Kidney (tissue), 14 donors: Measurements from ENCODE around the gene PIK3AP1. TPM values are rescaled to one million over a fixed set of nuclear protein-coding genes. Genes with fewer than 3 reads are reported as not detected.

Source experiments
- DNase-seq, 5 donors: peaks; one replicate each; pipeline ENCODE4 v3.0.0-alpha.2; 2013 to 2020
- FAIRE-seq: peaks from 2 replicates; lab custom pipeline; 2012; peaks lifted over from hg19 to GRCh38; lab: Jason Lieb, UNC
- H3K27ac ChIP-seq, 2 donors: one replicate each; pipeline ENCODE4 v1.7.0; 2013; ENCODE audit warnings: low read depth in 2 of 2, low read length in 2 of 2, inconsistent platforms in 1 of 2
- H3K27me3 ChIP-seq: one replicate; pipeline ENCODE4 v1.7.1; 2013; ENCODE audit warnings: low read length, inconsistent platforms; ENCODE audit not compliant: control insufficient read depth, insufficient read depth
- H3K36me3 ChIP-seq, 3 donors: one replicate each; pipeline versions ENCODE4 v1.7.0 to v1.7.1; 2013; ENCODE audit warnings: low read length in 3 of 3, control low read depth in 1 of 3, inconsistent platforms in 1 of 3; ENCODE audit not compliant: insufficient read depth in 3 of 3, control insufficient read depth in 2 of 3
- H3K4me1 ChIP-seq, 3 donors: one replicate each; pipeline versions ENCODE4 v1.7.0 to v1.7.1; 2013; ENCODE audit warnings: low read length in 3 of 3, inconsistent platforms in 1 of 3, low read depth in 1 of 3; ENCODE audit not compliant: control insufficient read depth in 2 of 3, insufficient read depth in 2 of 3
- H3K4me3 ChIP-seq, 3 donors: one replicate each; pipeline versions ENCODE4 v1.7.0 to v1.8.1; 2013; ENCODE audit warnings: low read length in 3 of 3, control low read depth in 1 of 3, inconsistent platforms in 1 of 3
- H3K9ac ChIP-seq, 3 donors: one replicate each; pipeline versions ENCODE4 v1.7.0 to v1.7.1; 2013; ENCODE audit warnings: low read length in 3 of 3, control low read depth in 1 of 3, inconsistent platforms in 1 of 3
- H3K9me3 ChIP-seq, 3 donors: one replicate each; pipeline versions ENCODE4 v1.7.0 to v1.7.1; 2013; ENCODE audit warnings: low read length in 3 of 3, control low read depth in 1 of 3, inconsistent platforms in 1 of 3; ENCODE audit not compliant: control insufficient read depth in 2 of 3, insufficient read depth in 1 of 3
- CTCF ChIP-seq: IDR thresholded peaks from 3 replicates; pipeline ENCODE4 v1.5.1; 2012; ENCODE audit warnings: mild to moderate bottlenecking, moderate library complexity, borderline replicate concordance; ENCODE audit not compliant: insufficient read depth; ENCODE audit errors: extremely low read depth
- intact Hi-C: fragments of 100-400 bp; cut with DNase I; formaldehyde crosslinking; loops from one replicate; pipeline ENCODE4 v1.11.1; 2022
- polyA plus RNA-seq: library from polyadenylated mRNA; stranded (reverse); fragments of 350-450 nt; fragmentation: Illumina TruSeq; extraction: RNeasy Lipid Tissue Mini Kit (QIAGEN cat#74804); gene quantifications from one replicate; pipeline ENCODE4 v1.2.3, GENCODE V29; 2014; ENCODE audit warnings: low read depth, low replicate concordance; ENCODE audit not compliant: insufficient read depth
- total RNA-seq: library from RNA; stranded (reverse); fragmentation: NEBNext Ultra II Directional; extraction: Animal tissue kit (Norgen Biotek cat#: 25700); gene quantifications from one replicate; pipeline ENCODE4 v1.2.1, GENCODE V29; 2021
- donor health status: control.
- donor health status: control.
- donor health status: control.
- donor health status: control.
- donor health status: control.
- donor health status: DM: yes; HTN: yes; CAD: no.
- donor health status: Normal renal cell carcinoma (clear cell type).

The PIK3AP1 gene
- total and polyA plus RNA-seq, 2 donors from 2014 or later, result 6.5 to 28.4 TPM

- intact Hi-C loops, result no loop called here
- no peak for FAIRE-seq
- H3K27me3 ChIP-seq, result no peaks in the 10 kb centered on the region
Measured at GRCh38 chr10:96719200-96719599, 1.1 kb downstream of the PIK3AP1 start.

GRCh38 chr10:96718304-96718990 is 1.9 kb downstream of the PIK3AP1 start:
- Histone ChIP-seq H3K36me3 (no peaks in the 10 kb centered on the region), H3K9me3 (no peaks in the 10 kb centered on the region), H3K4me1 (peaks cover 0 to 3% (median 0%) of the 10 kb centered on the region in 3 donors), H3K9ac (no peak overlapping the region), H3K27me3 (no peaks in the 10 kb centered on the region), H3K27ac (no peak overlapping the region), H3K4me3 (no peak overlapping the region)
- DNase-seq (no peak), FAIRE-seq (no peak)
- intact Hi-C loops, result no loop called here
- no peak for TF ChIP-seq CTCF

More at GRCh38 chr10:96719200-96719599, 1.1 kb downstream of the PIK3AP1 start:
- H3K9ac ChIP-seq, result no peak overlapping the region
- H3K9me3 ChIP-seq, result no peaks in the 10 kb centered on the region
- DNase-seq, result no peak
- H3K4me1 ChIP-seq, result peaks cover 0 to 3% (median 0%) of the 10 kb centered on the region in 3 donors
- H3K36me3 ChIP-seq, result no peaks in the 10 kb centered on the region
- peak overlapping the region in 2 of 3 donors; percentile 49 to 62 for H3K4me3 ChIP-seq
- no peak for TF ChIP-seq CTCF
- no peak overlapping the region for H3K27ac ChIP-seq

- Histone ChIP-seq H3K36me3 (no peaks in the 10 kb centered on the region), H3K27me3 (no peaks in the 10 kb centered on the region), H3K9me3 (no peaks in the 10 kb centered on the region), H3K9ac (no peak overlapping the region), H3K27ac (no peak overlapping the region), H3K4me1 (peaks cover 0 to 3% (median 0%) of the 10 kb centered on the region in 3 donors), H3K4me3 (no peak overlapping the region)
- no peak for DNase-seq
- TF ChIP-seq CTCF, result no peak
- no peak for FAIRE-seq
- intact Hi-C loops, result no loop called here
Measured at GRCh38 chr10:96716390-96716789, 3.9 kb downstream of the PIK3AP1 start.
